NCI-H146 (cell line): Measurements from ENCODE around the gene CD84.
"Not testable (repeated sequence)": the region's sequence is repeated elsewhere in the genome, so short reads cannot be mapped to it uniquely, and the experiment has no call there.

Experiments
- DNase-seq: peaks from one replicate; lab custom pipeline; 2025; lab: John Stamatoyannopoulos, UW

The CD84 gene

DNA sequence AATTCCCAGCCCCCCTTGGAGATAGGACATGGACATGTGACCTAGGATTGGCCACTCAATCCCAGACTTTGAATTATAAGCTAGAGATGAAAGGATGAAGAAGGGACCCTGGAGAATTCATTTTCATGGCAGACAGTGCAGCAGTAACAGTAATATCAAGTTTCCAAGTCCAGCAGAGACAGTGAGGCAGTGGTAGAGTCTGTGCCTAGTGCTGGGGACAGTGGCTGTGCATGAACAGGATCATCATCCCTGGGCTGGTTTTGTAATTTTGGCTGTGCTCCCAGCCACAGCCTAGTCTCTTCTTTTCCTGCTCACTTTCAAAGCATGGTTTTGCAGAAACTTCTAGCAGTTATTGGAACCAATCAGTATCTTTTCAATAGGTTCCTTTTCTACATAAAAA is 29.6 kb upstream of the CD84 start:
- no peak for DNase-seq

DNA sequence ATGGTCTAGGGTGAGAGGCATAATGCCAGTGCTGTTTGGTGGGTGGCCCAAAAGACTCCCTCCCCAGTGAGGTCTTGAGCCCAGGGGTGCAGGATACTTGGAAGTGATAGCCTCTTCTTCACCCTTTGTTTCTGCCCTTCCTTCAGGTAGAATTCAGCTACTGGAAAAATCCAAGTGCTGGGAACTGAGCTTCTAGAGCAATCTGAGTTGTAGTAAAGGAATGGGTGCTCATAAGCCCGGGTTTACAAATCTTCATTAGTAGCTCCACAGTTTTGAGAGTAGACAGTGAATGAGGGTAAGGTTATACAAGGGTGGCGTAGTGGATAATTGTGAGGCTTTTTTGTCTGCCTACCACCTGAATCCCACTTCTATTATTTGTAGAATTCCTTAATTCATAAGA is 29.2 kb upstream of the CD84 start:
- DNase-seq: no peak

GRCh38 chr1:160608057-160608456 is 28.8 kb upstream of the CD84 start:
- DNase-seq: no peak

- no peak for DNase-seq
These were observed 28.4 kb upstream of the CD84 start for GRCh38 chr1:160607672-160608032.

GRCh38 chr1:160607011-160607671 is 27.8 kb upstream of the CD84 start:
- DNase-seq: peak; percentile 38

- DNase-seq: no peak
These were observed 27.3 kb upstream of the CD84 start for GRCh38 chr1:160606611-160607010.

DNA sequence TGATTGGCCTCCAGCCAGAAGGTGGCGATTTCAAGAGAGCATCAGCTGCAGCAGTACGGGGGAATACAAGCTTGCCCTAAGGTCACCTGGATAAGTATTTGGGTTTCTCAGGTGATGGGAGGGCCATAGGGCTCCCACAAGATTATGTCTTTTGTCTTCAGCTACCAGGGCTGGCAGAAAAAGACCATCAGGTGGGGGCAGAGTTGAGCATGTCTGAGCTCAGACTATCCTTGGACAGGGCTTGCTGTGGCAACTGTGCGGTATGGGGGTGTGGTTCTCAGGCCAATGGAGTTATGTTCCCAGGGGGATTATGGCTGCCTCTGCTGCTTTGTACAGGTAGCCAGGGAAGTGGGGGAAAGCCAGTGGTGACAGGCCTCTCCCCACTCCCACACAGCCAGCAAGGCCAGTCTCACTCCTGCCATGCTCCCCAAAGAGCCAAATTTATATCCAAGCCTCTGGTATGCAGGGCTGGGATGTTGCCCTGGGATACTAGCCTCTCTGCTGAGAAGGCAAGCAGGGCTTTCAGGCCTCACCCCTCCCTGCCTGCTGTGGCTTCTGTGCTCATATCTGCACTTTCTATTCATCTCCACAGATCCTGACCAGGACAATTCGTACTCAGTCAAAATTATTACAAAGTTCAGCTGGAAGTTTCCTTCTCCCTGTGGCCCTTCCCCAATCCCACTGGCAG is 26.6 kb upstream of the CD84 start:
- DNase-seq: no peak

DNA sequence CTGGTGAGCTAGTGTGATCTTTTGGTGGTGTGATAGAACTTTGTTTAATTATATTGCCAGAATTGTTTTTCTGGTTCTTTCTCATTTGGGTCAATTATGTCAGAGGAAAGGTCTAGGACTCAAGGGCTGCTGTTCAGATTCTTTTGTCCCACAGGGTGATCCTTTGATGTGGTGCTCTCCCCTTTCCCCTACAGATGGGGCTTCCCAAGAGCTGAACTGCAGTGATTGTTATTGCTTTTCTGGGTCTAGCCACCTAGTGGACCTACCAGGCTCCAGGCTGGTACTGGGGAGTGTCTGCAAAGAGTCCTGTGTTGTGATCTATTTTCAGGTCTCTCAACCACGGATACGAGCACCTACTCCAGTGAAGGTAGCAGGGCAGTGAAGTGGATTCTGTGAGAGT is 25.9 kb upstream of the CD84 start:
- no peak for DNase-seq

DNA sequence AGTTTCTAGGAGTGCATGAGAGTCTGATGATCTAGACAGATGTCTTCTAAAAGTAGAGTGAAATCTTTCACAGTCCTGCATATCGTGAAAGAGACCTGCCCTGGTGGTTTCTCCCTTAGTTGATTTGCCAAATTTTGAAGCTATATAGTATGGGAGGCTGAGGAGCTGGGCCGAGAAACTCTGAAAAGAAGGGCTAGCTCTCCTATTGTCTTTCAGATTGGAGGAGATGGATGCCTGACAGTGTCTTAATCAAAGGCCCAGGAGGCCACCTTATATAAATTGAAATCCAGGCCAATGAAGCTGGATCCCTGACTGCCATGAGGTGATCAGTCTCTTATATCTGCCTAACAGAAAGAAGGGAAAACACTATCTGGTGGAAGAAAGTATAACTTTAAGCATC is 18.4 kb upstream of the CD84 start:
- no peak for DNase-seq

DNA sequence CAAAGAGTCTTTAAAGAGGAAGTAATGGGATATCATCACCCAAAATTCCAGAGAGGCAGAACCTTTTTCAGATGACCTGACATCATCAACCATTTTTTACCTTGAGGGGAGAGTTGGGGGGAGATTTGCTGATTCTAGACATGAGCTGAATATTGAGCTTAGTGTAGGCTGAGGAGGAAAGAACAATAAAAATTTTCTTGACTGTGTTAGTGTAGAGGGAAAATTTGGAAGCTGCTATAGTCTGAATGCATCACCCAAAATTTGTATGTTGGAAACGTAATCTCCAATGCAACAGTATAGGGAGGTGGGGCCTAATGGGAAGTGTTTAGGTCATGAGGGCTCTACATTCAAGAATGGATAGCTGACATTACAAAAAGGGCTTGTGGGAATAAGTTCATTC is 17.8 kb upstream of the CD84 start:
- no peak for DNase-seq

DNA sequence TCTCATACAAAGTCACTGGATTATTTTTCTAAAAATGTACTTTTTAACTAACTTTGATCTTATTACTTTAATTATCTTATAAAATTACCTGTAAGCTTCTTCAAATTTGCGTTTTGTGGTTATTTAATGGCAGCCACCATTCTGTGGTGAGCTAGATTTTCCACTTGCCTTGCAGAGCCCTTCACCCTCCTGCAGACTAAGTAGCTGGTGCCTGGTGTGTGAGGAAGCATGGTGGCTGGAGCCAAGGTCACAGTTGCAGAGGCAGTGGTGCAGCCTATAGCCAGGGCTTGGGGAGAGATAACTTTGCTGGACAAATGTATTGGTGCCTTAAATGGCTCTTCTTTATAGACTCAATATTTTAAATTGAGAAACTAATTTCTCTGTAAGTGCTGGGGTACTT is 11.2 kb upstream of the CD84 start:
- no peak for DNase-seq

DNA sequence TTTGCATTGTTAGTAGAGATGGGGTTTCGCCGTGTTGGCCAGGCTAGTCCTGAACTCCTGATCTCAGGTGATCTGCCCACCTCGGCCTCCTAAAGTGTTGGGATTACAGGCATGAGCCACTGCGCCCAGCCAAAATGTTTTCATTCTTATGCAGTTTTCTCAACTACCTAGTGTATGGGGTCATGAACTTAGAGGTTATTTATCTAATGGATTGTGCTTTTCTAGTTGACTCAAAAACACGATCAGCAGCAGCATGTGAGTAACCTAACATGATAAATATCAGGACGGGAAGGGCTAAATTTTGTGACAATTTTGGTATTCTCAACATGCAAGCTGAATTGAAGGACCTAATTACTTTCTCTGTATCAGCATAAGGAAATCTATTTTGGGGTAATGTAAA is 9.2 kb upstream of the CD84 start:
- no peak for DNase-seq

- DNase-seq: no peak
These were observed 5.5 kb upstream of the CD84 start for GRCh38 chr1:160584784-160585183.

DNA sequence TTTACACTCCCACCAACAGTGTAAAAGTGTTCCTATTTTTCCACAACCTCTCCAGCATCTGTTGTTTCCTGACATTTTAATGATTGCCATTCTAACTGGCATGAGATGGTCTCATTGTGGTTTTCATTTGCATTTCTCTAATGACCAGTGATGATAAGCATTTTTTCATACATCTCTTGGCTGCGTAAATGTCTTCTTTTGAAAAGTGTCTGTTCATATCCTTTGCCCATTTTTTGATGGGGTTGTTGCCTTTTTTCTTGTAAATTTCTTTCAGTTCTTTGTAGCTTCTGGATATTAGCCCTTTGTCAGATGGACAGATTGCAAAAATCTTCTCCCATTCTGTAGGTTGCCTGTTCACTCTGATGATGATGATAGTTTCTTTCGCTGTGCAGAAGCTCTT is 3.7 kb upstream of the CD84 start:
- DNase-seq: not testable (repeated sequence)

DNA sequence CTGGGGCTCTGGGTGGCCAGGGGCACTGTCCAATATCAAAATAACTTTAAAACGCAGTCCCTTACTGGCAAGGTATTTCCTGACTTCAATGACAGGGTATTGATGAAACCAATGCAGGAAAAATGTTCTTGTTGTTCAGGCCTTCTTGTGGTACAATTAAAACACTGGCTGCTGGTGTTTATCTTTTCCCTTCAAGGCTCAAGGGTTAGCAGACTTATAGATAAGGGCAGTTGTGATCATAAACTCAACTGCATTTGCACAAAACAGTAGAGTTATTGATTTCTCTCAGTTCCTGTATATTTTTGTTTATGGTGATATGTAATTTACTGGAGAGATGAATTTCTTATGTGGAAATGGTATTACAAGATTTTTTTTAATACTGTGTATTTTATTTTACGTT is 2.7 kb upstream of the CD84 start:
- DNase-seq: no peak

DNA sequence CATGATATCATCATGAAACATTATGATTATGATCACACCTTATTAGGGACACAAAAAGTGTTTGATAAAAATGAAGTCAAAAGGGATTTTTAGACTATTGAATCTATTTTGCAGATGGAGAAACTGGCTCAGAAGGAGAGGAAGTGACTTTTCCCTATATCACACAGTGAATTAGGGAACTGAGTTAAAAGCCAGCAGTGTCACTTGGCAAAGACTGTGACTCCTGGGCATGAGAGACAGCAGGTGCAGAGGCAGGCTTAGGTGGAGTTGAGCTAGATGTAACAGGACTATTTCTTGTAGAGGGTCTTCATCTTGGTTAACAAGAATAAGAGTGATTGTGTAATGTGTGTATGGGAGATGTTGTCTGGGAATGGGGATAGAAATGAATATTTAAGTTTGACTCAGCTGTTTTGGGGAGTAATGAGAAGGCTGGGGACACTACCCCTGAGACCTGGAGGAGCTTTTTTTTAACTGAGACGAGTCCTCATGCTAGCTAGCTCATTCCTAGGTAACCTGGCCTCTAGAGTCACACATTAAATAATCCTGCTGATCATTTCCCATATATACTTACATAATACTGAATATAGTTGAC is 1.0 kb upstream of the CD84 start:
- DNase-seq: no peak

- DNase-seq: no peak
These were observed 638 bp downstream of the CD84 start for GRCh38 chr1:160578525-160579191.

DNA sequence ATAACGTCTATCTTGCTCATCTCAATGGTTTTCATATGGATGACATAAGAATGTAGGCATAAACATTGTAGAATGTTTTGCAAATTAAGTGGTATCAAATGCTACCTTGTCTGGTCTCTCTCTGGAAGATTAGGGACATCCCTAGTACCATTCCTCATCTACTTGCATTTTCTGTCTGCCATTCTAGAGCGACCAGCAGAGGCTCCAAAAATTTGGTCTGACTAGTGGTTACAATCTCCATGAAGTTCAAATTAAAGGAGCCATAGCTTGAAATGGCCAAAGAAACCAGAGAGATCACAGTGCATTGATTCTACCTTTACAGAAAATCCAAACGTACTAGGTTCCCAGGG is 1.1 kb downstream of the CD84 start:
- DNase-seq: no peak

DNA sequence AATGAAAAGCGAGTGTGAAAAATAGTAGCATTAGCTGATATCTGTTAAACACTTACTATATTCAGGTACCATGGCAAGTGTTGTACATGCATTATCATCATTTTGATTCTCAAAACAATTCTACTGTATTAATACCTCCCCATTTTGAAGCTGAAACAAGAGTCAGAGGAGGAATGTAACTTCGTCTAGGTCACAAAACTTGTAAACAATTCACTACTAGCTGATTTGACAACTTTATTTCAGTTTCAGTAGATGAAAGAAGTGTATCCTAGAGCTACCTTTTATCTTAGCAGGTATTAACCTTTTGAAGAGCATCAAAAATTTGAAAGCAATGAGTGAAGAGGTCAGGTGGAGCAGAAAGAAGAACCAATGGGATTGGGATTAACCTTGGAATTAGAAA is 1.6 kb downstream of the CD84 start:
- DNase-seq: no peak

DNA sequence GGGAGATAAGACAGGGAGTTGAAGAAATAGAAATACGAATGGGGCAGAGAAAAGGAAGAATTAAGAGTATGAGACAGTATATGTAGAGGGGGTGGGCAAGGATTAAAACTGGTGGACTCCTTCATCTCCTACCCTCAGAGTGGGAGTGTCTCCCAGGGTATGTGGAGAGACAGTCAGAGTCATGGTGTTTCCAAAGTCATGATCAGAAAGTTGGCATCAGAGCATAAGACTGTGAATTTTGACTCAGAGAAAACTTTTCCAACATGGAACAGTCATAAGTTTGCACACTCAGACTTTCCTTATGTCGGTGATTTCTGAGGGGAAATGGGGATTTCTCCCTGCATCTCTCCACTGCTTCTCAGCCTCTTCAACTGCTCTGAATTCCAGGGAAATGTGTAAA is 2.4 kb downstream of the CD84 start:
- DNase-seq: no peak

GRCh38 chr1:160576390-160576789 is 2.9 kb downstream of the CD84 start:
- no peak for DNase-seq

GRCh38 chr1:160575112-160575664 is 4.1 kb downstream of the CD84 start:
- DNase-seq: no peak

DNA sequence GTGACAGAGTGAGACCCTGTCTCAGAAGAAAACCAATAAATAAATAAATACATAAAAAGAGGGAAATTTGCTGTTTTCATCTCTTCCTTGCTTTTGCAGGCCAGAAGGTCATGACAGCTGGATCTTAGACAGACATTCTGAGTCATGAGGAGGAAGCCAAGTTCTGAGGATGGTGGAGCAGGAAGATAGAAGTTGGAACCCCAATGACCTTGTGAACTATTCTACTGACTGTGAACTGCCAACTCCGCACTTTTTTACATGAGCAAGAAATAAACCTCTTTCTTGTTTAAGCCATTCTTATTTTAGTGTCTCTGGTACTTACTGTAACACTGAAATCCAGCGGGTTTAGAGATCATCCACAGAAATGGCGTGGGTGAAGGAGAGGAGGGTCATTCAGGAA is 8.5 kb downstream of the CD84 start:
- DNase-seq: no peak
